Measurements from ENCODE around the gene MTCL1. TPM values are rescaled to one million over a fixed set of nuclear protein-coding genes. Genes with fewer than 3 reads are reported as not detected.

MTCL1 gene
- 14.3 and 18.2 TPM in 2 replicates for total RNA-seq

GRCh38 chr18:8705238-8705960, at the start of gene MTCL1:
Gene MTCL1 (plus strand): TSS chr18:8705556. CDS start chr18:8705661, 105 bp downstream.

Other genes starting within 250 kb of the MTCL1 start
- 32.9 and 33.3 TPM in 2 replicates for gene RAB12, start 96.1 kb upstream of the MTCL1 start, total RNA-seq